Stomach (tissue), 9 donors: Measurements from ENCODE around the gene KIF21A. TPM values are rescaled to one million over a fixed set of nuclear protein-coding genes. Genes with fewer than 3 reads are reported as not detected.

ENCODE experiments used
- DNase-seq, 2 donors: peaks; one replicate each; pipeline versions ENCODE4 v3.0.0 to v3.0.0-alpha.2; 2013 to 2019
- H3K27ac ChIP-seq, 5 donors: fragments of 200-600 bp in 4 of 5; sonication (generic) in 4 of 5; one replicate each; pipeline ENCODE4 v1.5.1; 2013 to 2019; ENCODE audit warnings: mild to moderate bottlenecking in 1 of 5, moderate library complexity in 1 of 5
- H3K27me3 ChIP-seq, 3 donors: fragments of 200-600 bp; sonication (generic); one replicate each; pipeline ENCODE4 v1.5.1; 2017 to 2019; ENCODE audit warnings: mixed run types in 1 of 3
- H3K36me3 ChIP-seq, 4 donors: fragments of 200-600 bp; sonication (generic); 1 replicate in 3 of 4; 2 replicates in 1 of 4; pipeline ENCODE4 v1.5.1; 2016 to 2019
- H3K4me1 ChIP-seq, 4 donors: fragments of 200-600 bp; sonication (generic); one replicate each; pipeline ENCODE4 v1.5.1; 2016 to 2019
- H3K4me3 ChIP-seq, 4 donors: fragments of 200-600 bp; sonication (generic) in 3 of 4; one replicate each; pipeline ENCODE4 v1.5.1; 2016 to 2019; ENCODE audit warnings: mild to moderate bottlenecking in 1 of 4
- H3K9me3 ChIP-seq, 4 donors: fragments of 200-600 bp; sonication (generic); one replicate each; pipeline ENCODE4 v1.5.1; 2016 to 2019
- CTCF ChIP-seq, 7 experiments: fragments of 450-650 bp in 4 of 7; fragments of 200-600 bp in 3 of 7; sonication (generic) in 3 of 7; IDR thresholded peaks; one replicate each; pipeline ENCODE4 v1.5.1; 2016 to 2019; ENCODE audit warnings: antibody characterized with exemption in 7 of 7, control low read depth in 2 of 7, mild to moderate bottlenecking in 1 of 7
- EP300 ChIP-seq: sonication (generic); formaldehyde crosslinking; IDR thresholded peaks from one replicate; pipeline ENCODE4 v1.6.1; 2017; ENCODE audit warnings: antibody characterized with exemption
- POLR2A ChIP-seq, 4 donors: fragments of 450-650 bp; IDR thresholded peaks; one replicate each; pipeline ENCODE4 v1.6.1; 2016; ENCODE audit warnings: antibody characterized with exemption in 4 of 4, control low read depth in 2 of 4, mild to moderate bottlenecking in 1 of 4, moderate library complexity in 1 of 4
- POLR2AphosphoS5 ChIP-seq, 3 donors: sonication (generic); formaldehyde crosslinking; IDR thresholded peaks; one replicate each; pipeline ENCODE4 v1.6.1; 2016; ENCODE audit warnings: antibody characterized with exemption in 3 of 3
- WGBS, 5 donors: extraction: QIAGEN DNeasy Blood & Tissue Kit in 3 of 5; methylation state at CpG; one replicate each; pipeline versions ENCODE4 v1.1.5 to v1.1.7; 2013 to 2018; 5-methylcytosine and 5-hydroxymethylcytosine counted together
- intact Hi-C: fragments of 100-400 bp; cut with DNase I; formaldehyde crosslinking; loops from one replicate; pipeline ENCODE4 v1.15.1; 2023; ENCODE audit warnings: low total_unique reads
- polyA plus RNA-seq, 3 donors: library from polyadenylated mRNA; stranded (reverse); fragments of 200-250 nt; gene quantifications; one replicate each; pipeline ENCODE4 v1.2.3, GENCODE V29; 2013
- total RNA-seq, 5 donors: library from RNA; depleted of rRNA; stranded (reverse); fragments of >200 nt; gene quantifications; one replicate each; pipeline versions ENCODE4 v1.1.0 to v1.2.3, GENCODE V29; 2014 to 2016
- donor health status: healthy with polysubstance abuse.
- donor health status: Bipolar disorder and iron deficiency.
- donor health status: healthy.

The KIF21A gene
- total and polyA plus RNA-seq, 8 donors: 4.9 to 45.9 (median 16.7) TPM

GRCh38 chr12:39435531-39435930 lies 7.4 kb downstream of the KIF21A start:
- TF ChIP-seq EP300: no peak
- TF ChIP-seq POLR2A (IDR thresholded peaks at IDR 0.05): no peak
- TF ChIP-seq CTCF (IDR thresholded peaks at IDR 0.05): no peak
- no peak for TF ChIP-seq POLR2AphosphoS5 (IDR thresholded peaks at IDR 0.05)
- Histone ChIP-seq H3K36me3 (no peaks in the 10 kb centered on the region), H3K9me3 (no peaks in the 10 kb centered on the region), H3K4me1 (peaks cover 0 to 15% (median 2%) of the 10 kb centered on the region in 4 donors), H3K27ac (no peak overlapping the region), H3K27me3 (no peaks in the 10 kb centered on the region), H3K4me3 (no peak overlapping the region)
- DNase-seq: no peak
- WGBS, 5 donors: 83 to 89% (median 85%) methylated on average over 3 of the region's 3 CpGs
- intact Hi-C loops: no loop called here

- TF ChIP-seq EP300: no peak
- no peak for TF ChIP-seq POLR2AphosphoS5 (IDR thresholded peaks at IDR 0.05)
- TF ChIP-seq CTCF (IDR thresholded peaks at IDR 0.05): no peak
- Histone ChIP-seq H3K36me3 (no peaks in the 10 kb centered on the region), H3K9me3 (no peaks in the 10 kb centered on the region), H3K27me3 (no peaks in the 10 kb centered on the region), H3K4me1 (peaks cover 0 to 22% (median 0%) of the 10 kb centered on the region in 4 donors), H3K4me3 (no peak overlapping the region), H3K27ac (no peak overlapping the region)
- intact Hi-C loops: no loop called here
- WGBS, 5 donors: 39 to 83% (median 59%) methylated on average over 1 of the region's 1 CpG
- DNase-seq: no peak
These were observed 11.1 kb downstream of the KIF21A start for GRCh38 chr12:39431797-39432196.

- intact Hi-C loops: no loop called here
- 51 to 77% (median 62%) methylated on average over 3 of the region's 3 CpGs for WGBS, 5 donors
- no peaks in the 10 kb centered on the region for H3K27me3 ChIP-seq
- TF ChIP-seq POLR2AphosphoS5 (IDR thresholded peaks at IDR 0.05) (no peak), EP300 (no peak), CTCF (IDR thresholded peaks at IDR 0.05) (no peak), POLR2A (IDR thresholded peaks at IDR 0.05) (no peak)
- no peaks in the 10 kb centered on the region for H3K36me3 ChIP-seq
- no peak overlapping the region for H3K4me3 ChIP-seq
- no peaks in the 10 kb centered on the region for H3K9me3 ChIP-seq
- no peak overlapping the region for H3K27ac ChIP-seq
- H3K4me1 ChIP-seq: peaks cover 0 to 22% (median 0%) of the 10 kb centered on the region in 4 donors
- DNase-seq: no peak
These were observed 11.7 kb downstream of the KIF21A start for GRCh38 chr12:39431002-39431796.

- TF ChIP-seq CTCF (IDR thresholded peaks at IDR 0.05) (no peak), POLR2A (IDR thresholded peaks at IDR 0.05) (no peak), EP300 (no peak), POLR2AphosphoS5 (IDR thresholded peaks at IDR 0.05) (no peak)
- H3K4me1 ChIP-seq: peaks cover 0 to 22% (median 0%) of the 10 kb centered on the region in 4 donors
- no peaks in the 10 kb centered on the region for H3K36me3 ChIP-seq
- no peaks in the 10 kb centered on the region for H3K27me3 ChIP-seq
- no peak for DNase-seq
- no peaks in the 10 kb centered on the region for H3K9me3 ChIP-seq
- WGBS, 5 donors: 35 to 61% (median 44%) methylated on average over 2 of the region's 2 CpGs
- no peak overlapping the region for H3K4me3 ChIP-seq
- intact Hi-C loops: no loop called here
- H3K27ac ChIP-seq: no peak overlapping the region
These were observed 13.1 kb downstream of the KIF21A start for GRCh38 chr12:39429809-39430208.
